Measurements from ENCODE around the gene SEC61B. TPM values are rescaled to one million over a fixed set of nuclear protein-coding genes. Genes with fewer than 3 reads are reported as not detected.

Gene SEC61B
- total and polyA plus RNA-seq, 10 of the 15 experiments (the other 5 are each of a cell fraction or from before 2014, with no cell fraction given): 108 to 747 (median 301) TPM

GRCh38 chr9:99259231-99259918 is 37.3 kb downstream of the SEC61B start (continued):
- TF ChIP-seq NBN (IDR thresholded peaks at IDR 0.05): no peak
- no peak for TF ChIP-seq ZBED1 (IDR thresholded peaks at IDR 0.05; ENCODE audit: borderline replicate concordance)
- TF ChIP-seq BCLAF1 (IDR thresholded peaks at IDR 0.05): no peak
- no peak for TF ChIP-seq TCF12 (IDR thresholded peaks at IDR 0.05; ENCODE audit: low read depth, low read length)
- TF ChIP-seq FOXK2 (IDR thresholded peaks at IDR 0.05): no peak
- no peak for TF ChIP-seq PRDM15 (CRISPR knock-in tag; IDR thresholded peaks at IDR 0.05)
- TF ChIP-seq RB1 (IDR thresholded peaks at IDR 0.05; ENCODE audit: borderline replicate concordance): no peak
- no peak for TF ChIP-seq NFXL1 (IDR thresholded peaks at IDR 0.05; ENCODE audit: borderline replicate concordance)
- 0 out of 2 replicates have a peak, but pooled peaks have one; percentile 23 for TF ChIP-seq CREM (IDR thresholded peaks at IDR 0.05; ENCODE audit: low read depth)

All from GM12878 (cell line).